ENCODE data around the gene SAMD13. TPM values are rescaled to one million over a fixed set of nuclear protein-coding genes. Genes with fewer than 3 reads are reported as not detected.

SAMD13 gene
- total RNA-seq, 1 donor from 2014 or later, result 0.93 TPM

DNA sequence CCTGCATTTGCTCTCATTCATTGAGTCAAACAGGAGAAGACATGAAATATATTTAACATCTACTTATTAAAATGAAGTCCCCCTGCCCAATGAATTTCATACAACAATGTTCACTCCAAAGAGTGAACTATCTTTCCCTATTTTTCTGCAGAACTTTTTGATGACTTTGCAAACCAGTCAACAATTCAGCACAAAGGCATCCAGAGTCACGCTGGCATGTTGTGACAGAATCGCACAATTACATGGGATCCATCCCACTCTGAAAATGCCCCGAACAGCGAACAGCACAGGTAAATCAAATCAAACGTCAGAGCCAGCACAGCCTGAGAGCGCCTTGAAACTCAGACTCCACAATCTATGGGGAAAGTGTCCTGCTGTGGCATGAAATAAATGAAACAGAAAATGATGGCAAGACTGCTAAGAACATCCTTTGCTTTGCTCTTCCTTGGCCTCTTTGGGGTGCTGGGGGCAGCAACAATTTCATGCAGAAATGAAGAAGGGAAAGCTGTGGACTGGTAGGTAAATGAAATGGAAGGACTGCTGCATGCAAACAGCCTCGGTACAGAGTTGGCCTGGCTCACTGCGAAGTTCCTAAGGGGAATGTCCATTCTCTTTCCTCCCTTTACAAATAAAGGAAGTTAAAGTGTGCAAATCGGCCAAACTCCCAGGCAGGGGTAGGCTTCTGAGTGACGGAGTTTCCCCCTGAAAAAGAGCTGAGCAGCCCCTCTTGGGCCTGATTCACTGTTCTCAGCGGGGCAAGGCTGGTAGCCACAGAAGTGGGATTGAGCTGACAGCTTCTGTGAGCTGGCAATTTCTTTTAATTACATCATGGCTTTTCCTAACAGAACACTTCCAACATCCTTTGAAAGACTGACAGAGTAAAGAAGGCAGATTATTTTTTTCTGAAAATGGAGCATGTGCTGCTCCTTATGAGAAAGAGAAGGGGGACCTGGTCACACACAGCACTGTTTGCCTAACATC lies 97.0 kb downstream of the SAMD13 start, which contains the start of gene DNASE2B:
Gene DNASE2B (plus strand): TSS at position 310 of the 981 bp plus-strand sequence. CDS start 81 bp downstream, at position 391.
- Mint-ChIP-seq H3K27ac (ENCODE audit: unreplicated experiment) (no peak within 1 kb of the TSS), H3K4me3 (ENCODE audit: unreplicated experiment) (no peak within 1 kb of the TSS), H3K27me3 (ENCODE audit: low read depth, unreplicated experiment) (no peaks in the 10 kb centered on the region), H3K36me3 (ENCODE audit: low read depth, unreplicated experiment) (no peaks in the 10 kb centered on the region), H3K9me3 (ENCODE audit: unreplicated experiment) (no peaks in the 10 kb centered on the region), H3K4me1 (ENCODE audit: low read depth, unreplicated experiment) (peaks cover 2% of the 10 kb centered on the region)
- no peak within 1 kb of the TSS for H3K9ac ChIP-seq (ENCODE audit: low read length)
- H3K27me3 ChIP-seq (ENCODE audit: insufficient read depth, low read length), result no peaks in the 10 kb centered on the region
- H4K20me1 ChIP-seq (ENCODE audit: insufficient read depth, low read length), result no peaks in the 10 kb centered on the region
- no peak within 1 kb of the TSS for H3K4me2 ChIP-seq (ENCODE audit: low read length)
- no peaks in the 10 kb centered on the region for H3K79me2 ChIP-seq (ENCODE audit: insufficient read depth, low read length)
- H3K4me3 ChIP-seq (ENCODE audit: insufficient read depth, low read depth, low read length), result no peak within 1 kb of the TSS
- no peaks in the 10 kb centered on the region for H3K36me3 ChIP-seq (ENCODE audit: insufficient read depth, low read length)
- H3K27ac ChIP-seq (ENCODE audit: low read depth, low read length), result no peak within 1 kb of the TSS
- H3K9me3 ChIP-seq (ENCODE audit: insufficient read depth, low read depth, low read length), result no peaks in the 10 kb centered on the region
- DNase-seq (ENCODE audit: low read depth), result no peak
- H2AFZ ChIP-seq (ENCODE audit: low read depth, low read length), result peak within 1 kb of the TSS; percentile 31
- H3K4me1 ChIP-seq (ENCODE audit: insufficient read depth, low read length), result no peaks in the 10 kb centered on the region
- no peak for TF ChIP-seq EZH2 (IDR thresholded peaks at IDR 0.05; ENCODE audit: insufficient read depth, low read length)
- TF ChIP-seq, protein P1, sequence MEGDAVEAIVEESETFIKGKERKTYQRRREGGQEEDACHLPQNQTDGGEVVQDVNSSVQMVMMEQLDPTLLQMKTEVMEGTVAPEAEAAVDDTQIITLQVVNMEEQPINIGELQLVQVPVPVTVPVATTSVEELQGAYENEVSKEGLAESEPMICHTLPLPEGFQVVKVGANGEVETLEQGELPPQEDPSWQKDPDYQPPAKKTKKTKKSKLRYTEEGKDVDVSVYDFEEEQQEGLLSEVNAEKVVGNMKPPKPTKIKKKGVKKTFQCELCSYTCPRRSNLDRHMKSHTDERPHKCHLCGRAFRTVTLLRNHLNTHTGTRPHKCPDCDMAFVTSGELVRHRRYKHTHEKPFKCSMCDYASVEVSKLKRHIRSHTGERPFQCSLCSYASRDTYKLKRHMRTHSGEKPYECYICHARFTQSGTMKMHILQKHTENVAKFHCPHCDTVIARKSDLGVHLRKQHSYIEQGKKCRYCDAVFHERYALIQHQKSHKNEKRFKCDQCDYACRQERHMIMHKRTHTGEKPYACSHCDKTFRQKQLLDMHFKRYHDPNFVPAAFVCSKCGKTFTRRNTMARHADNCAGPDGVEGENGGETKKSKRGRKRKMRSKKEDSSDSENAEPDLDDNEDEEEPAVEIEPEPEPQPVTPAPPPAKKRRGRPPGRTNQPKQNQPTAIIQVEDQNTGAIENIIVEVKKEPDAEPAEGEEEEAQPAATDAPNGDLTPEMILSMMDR (IDR thresholded peaks at IDR 0.05; ENCODE audit: insufficient read depth, low read depth, low read length), result no peak
- FAIRE-seq, result no peak

Other genes with a start within 250 kb of the SAMD13 start
- 60.7 and 64.9 TPM in 2 replicates for gene PRKACB, start 157.4 kb upstream of the SAMD13 start, total RNA-seq
- gene DNASE2B, start 96.8 kb downstream of the SAMD13 start, total RNA-seq, result not detected in 2 replicates
- 26.3 and 30.1 TPM in 2 replicates for gene RPF1, start 177.6 kb downstream of the SAMD13 start, total RNA-seq
- gene SPATA1, start 204.7 kb downstream of the SAMD13 start, total RNA-seq, result 0.41 and 1.4 TPM in 2 replicates
- gene GNG5, start 204.9 kb downstream of the SAMD13 start, total RNA-seq, result 178 and 185 TPM in 2 replicates